ENCODE data around the gene METTL26.
A peak's percentile ranks its signal among the peaks of the same experiment; 100 is the strongest.

METTL26 gene

DNA sequence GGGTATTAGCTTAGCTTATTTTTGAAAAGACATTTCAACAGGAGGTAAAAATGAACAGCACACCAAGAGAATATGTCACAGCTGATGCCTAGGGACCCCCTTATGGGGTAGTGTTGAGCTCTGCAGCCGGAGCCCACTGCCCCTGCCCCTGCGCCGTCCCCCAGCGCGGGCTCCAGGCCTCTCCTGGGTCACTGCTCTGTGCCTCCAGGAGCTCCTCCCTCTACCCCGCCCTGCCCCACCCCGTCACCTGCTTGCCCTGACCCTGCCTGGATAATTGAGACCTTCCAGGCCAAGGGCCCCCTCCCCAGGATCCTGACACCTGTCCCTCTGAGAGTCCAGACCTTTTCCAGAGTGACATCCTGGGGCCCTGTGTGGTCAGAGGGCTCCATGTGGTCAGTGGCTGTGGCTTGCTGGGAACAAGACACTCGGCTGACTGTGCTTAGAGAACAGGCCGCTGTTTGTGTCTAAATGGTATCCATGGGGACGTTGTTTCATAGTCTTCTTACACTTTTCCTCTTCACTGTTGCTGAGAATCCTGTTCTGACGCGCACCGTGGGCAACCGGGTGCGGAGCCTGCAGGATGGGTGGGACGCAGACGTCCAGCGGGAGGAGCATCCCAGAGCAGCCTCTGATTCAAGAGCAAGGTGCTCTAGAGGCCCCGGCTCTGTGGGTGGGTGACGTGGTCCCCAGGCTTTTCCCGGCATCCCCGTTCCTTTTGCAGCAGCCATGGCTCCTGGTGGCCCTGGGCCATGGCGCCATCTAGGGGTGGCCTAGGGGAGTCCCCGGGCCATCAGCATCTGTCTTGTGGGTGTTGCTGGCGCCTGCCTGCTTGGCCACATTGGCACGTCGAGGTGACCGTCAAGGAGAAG is 25.4 kb downstream of the METTL26 start:
- no peaks in the 10 kb centered on the region for H3F3A ChIP-seq (ENCODE audit: insufficient read depth, low read length)
- DNase-seq: no peak
- no peak overlapping the region for H2AFZ ChIP-seq (ENCODE audit: low read length)
- H3K27me3 ChIP-seq (replicated peaks; ENCODE audit: insufficient read depth, low read length): no peaks in the 10 kb centered on the region
- no peaks in the 10 kb centered on the region for H3K36me3 ChIP-seq (replicated peaks; ENCODE audit: insufficient read depth, low read length)
- H4K20me1 ChIP-seq (ENCODE audit: insufficient read depth, low read length): no peaks in the 10 kb centered on the region
- no peak overlapping the region for H3K4me3 ChIP-seq (ENCODE audit: low read length)
- no peak overlapping the region for H3K4me2 ChIP-seq (ENCODE audit: low read depth, low read length)
- H3K4me1 ChIP-seq (ENCODE audit: low read length): no peaks in the 10 kb centered on the region
- no peaks in the 10 kb centered on the region for H3K9me3 ChIP-seq (replicated peaks; ENCODE audit: insufficient read depth, low read length)
- H3K9me2 ChIP-seq (replicated peaks; ENCODE audit: insufficient read depth, low read length): no peaks in the 10 kb centered on the region
- no peak overlapping the region for H3K9ac ChIP-seq (ENCODE audit: low read length)
- H3K79me2 ChIP-seq (ENCODE audit: low read length): peaks cover 22% of the 10 kb centered on the region
- no peak overlapping the region for H3K27ac ChIP-seq (ENCODE audit: low read length)
- no peak for TF ChIP-seq EZH2phosphoT487 (IDR thresholded peaks at IDR 0.05; ENCODE audit: low read length)
- TF ChIP-seq EZH2 (optimal IDR thresholded peaks at IDR 0.05; ENCODE audit: low read depth, low read length): no peak
- TF ChIP-seq, protein P1, sequence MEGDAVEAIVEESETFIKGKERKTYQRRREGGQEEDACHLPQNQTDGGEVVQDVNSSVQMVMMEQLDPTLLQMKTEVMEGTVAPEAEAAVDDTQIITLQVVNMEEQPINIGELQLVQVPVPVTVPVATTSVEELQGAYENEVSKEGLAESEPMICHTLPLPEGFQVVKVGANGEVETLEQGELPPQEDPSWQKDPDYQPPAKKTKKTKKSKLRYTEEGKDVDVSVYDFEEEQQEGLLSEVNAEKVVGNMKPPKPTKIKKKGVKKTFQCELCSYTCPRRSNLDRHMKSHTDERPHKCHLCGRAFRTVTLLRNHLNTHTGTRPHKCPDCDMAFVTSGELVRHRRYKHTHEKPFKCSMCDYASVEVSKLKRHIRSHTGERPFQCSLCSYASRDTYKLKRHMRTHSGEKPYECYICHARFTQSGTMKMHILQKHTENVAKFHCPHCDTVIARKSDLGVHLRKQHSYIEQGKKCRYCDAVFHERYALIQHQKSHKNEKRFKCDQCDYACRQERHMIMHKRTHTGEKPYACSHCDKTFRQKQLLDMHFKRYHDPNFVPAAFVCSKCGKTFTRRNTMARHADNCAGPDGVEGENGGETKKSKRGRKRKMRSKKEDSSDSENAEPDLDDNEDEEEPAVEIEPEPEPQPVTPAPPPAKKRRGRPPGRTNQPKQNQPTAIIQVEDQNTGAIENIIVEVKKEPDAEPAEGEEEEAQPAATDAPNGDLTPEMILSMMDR (IDR thresholded peaks at IDR 0.05; ENCODE audit: low read length): peak; percentile 40

- H2AFZ ChIP-seq (ENCODE audit: low read length): no peak overlapping the region
- H3K27me3 ChIP-seq (replicated peaks; ENCODE audit: insufficient read depth, low read length): no peaks in the 10 kb centered on the region
- H3K4me2 ChIP-seq (ENCODE audit: low read depth, low read length): no peak overlapping the region
- TF ChIP-seq EZH2 (optimal IDR thresholded peaks at IDR 0.05; ENCODE audit: low read depth, low read length) (no peak), EZH2phosphoT487 (IDR thresholded peaks at IDR 0.05; ENCODE audit: low read length) (no peak)
- TF ChIP-seq, protein P1 (IDR thresholded peaks at IDR 0.05; ENCODE audit: low read length): no peak
- no peak for DNase-seq
- peaks cover 27% of the 10 kb centered on the region for H3K79me2 ChIP-seq (ENCODE audit: low read length)
- no peak overlapping the region for H3K4me3 ChIP-seq (ENCODE audit: low read length)
- H3F3A ChIP-seq (ENCODE audit: insufficient read depth, low read length): no peaks in the 10 kb centered on the region
- no peak overlapping the region for H3K9ac ChIP-seq (ENCODE audit: low read length)
- H4K20me1 ChIP-seq (ENCODE audit: insufficient read depth, low read length): no peaks in the 10 kb centered on the region
- no peaks in the 10 kb centered on the region for H3K9me2 ChIP-seq (replicated peaks; ENCODE audit: insufficient read depth, low read length)
- H3K4me1 ChIP-seq (ENCODE audit: low read length): no peaks in the 10 kb centered on the region
- no peak overlapping the region for H3K27ac ChIP-seq (ENCODE audit: low read length)
- H3K36me3 ChIP-seq (replicated peaks; ENCODE audit: insufficient read depth, low read length): no peaks in the 10 kb centered on the region
- no peaks in the 10 kb centered on the region for H3K9me3 ChIP-seq (replicated peaks; ENCODE audit: insufficient read depth, low read length)
Observed at GRCh38 chr16:609984-610383, 26.1 kb downstream of the METTL26 start.

- Histone ChIP-seq H4K20me1 (ENCODE audit: insufficient read depth, low read length) (no peaks in the 10 kb centered on the region), H3K9me3 (replicated peaks; ENCODE audit: insufficient read depth, low read length) (no peaks in the 10 kb centered on the region), H3K4me2 (ENCODE audit: low read depth, low read length) (no peak overlapping the region), H3F3A (ENCODE audit: insufficient read depth, low read length) (no peaks in the 10 kb centered on the region), H3K9me2 (replicated peaks; ENCODE audit: insufficient read depth, low read length) (no peaks in the 10 kb centered on the region), H3K27ac (ENCODE audit: low read length) (no peak overlapping the region), H3K79me2 (ENCODE audit: low read length) (peaks cover 32% of the 10 kb centered on the region), H2AFZ (ENCODE audit: low read length) (no peak overlapping the region), H3K9ac (ENCODE audit: low read length) (no peak overlapping the region), H3K4me1 (ENCODE audit: low read length) (no peaks in the 10 kb centered on the region), H3K4me3 (ENCODE audit: low read length) (no peak overlapping the region), H3K27me3 (replicated peaks; ENCODE audit: insufficient read depth, low read length) (no peaks in the 10 kb centered on the region), H3K36me3 (replicated peaks; ENCODE audit: insufficient read depth, low read length) (no peaks in the 10 kb centered on the region)
- no peak for DNase-seq
- TF ChIP-seq, protein P1 (IDR thresholded peaks at IDR 0.05; ENCODE audit: low read length): no peak
- TF ChIP-seq EZH2phosphoT487 (IDR thresholded peaks at IDR 0.05; ENCODE audit: low read length) (no peak), EZH2 (optimal IDR thresholded peaks at IDR 0.05; ENCODE audit: low read depth, low read length) (no peak)
Observed at GRCh38 chr16:609316-609715, 26.8 kb downstream of the METTL26 start.

Data from MM.1S (cell line).